HepG2 (cell line): ENCODE results near the gene PREP. TPM values are rescaled to one million over a fixed set of nuclear protein-coding genes. Genes with fewer than 3 reads are reported as not detected.

Source experiments
- ATAC-seq: fragments of 200-7000 bp; cut with Tn5 transposase; 3 replicates; pipeline ENCODE4 v1.9.1; 2020; ENCODE audit warnings: mild to moderate bottlenecking, moderate library complexity
- BruUV-seq: library from RNA; stranded (reverse); fragments of 400-500 nt; replicated peaks from 2 replicates; lab custom pipeline; 2021; lab: Mats Ljungman, UMichigan
- CTCF ChIA-PET: fragments of 300-600 bp; formaldehyde crosslinking; extraction: SDS; loops from one replicate; lab custom pipeline; 2021; ENCODE audit warnings: low total read pairs, inconsistent platforms, low intra/inter-chr PET ratio; lab: Yijun Ruan, JAX
- POLR2A ChIA-PET: fragments of 350-600 bp; sonication (Branson Sonifier 250); formaldehyde crosslinking; loops from one replicate; lab custom pipeline; 2020; ENCODE audit warnings: antibody characterized with exemption, inconsistent platforms; lab: Yijun Ruan, JAX
- DNase-seq: peaks from one replicate; pipeline ENCODE4 v3.0.0-alpha.2; 2015; ENCODE audit warnings: low spot score
- FAIRE-seq: peaks from 3 replicates; lab custom pipeline; 2011; peaks lifted over from hg19 to GRCh38; lab: Jason Lieb, UNC
- H2AFZ ChIP-seq: one replicate; pipeline ENCODE4 v1.6.1; 2011; ENCODE audit warnings: low read length, inconsistent platforms
- H3K27ac ChIP-seq: fragments of 300-600 bp; 3 replicates; pipeline ENCODE4 v1.8.0; 2011; ENCODE audit warnings: mixed run types, mild to moderate bottlenecking, mixed read lengths, low read length, inconsistent platforms; ENCODE audit not compliant: insufficient read depth; ENCODE audit errors: extremely low read length
- H3K27me3 ChIP-seq, 2 experiments: fragments of 200-600 bp in 1 of 2; 2 replicates in 1 of 2; 3 replicates in 1 of 2; pipeline versions ENCODE4 v1.6.0 to v1.8.0; 2011; ENCODE audit warnings: low read length in 2 of 2, mild to moderate bottlenecking in 2 of 2, moderate library complexity in 2 of 2, inconsistent platforms in 1 of 2; ENCODE audit not compliant: insufficient read depth in 2 of 2, control insufficient read depth in 1 of 2
- H3K36me3 ChIP-seq, 2 experiments: fragments of 200-600 bp in 1 of 2; replicated peaks in 1 of 2; 2 replicates in 1 of 2; 3 replicates in 1 of 2; pipeline versions ENCODE4 v1.5.1 to v1.8.0; 2011; ENCODE audit warnings: low read length in 2 of 2, inconsistent platforms in 1 of 2; ENCODE audit not compliant: insufficient read depth in 2 of 2, control insufficient read depth in 1 of 2
- H3K4me1 ChIP-seq: 2 replicates; pipeline ENCODE4 v1.5.1; 2012; ENCODE audit warnings: low read length, inconsistent platforms; ENCODE audit not compliant: insufficient read depth
- H3K4me2 ChIP-seq: 2 replicates; pipeline ENCODE4 v1.6.0; 2011; ENCODE audit warnings: low read depth, low read length, inconsistent platforms
- H3K4me3 ChIP-seq, 3 experiments: fragments of 200-600 bp in 1 of 3; sonication (generic), shearing (Covaris generic) in 1 of 3; replicated peaks in 1 of 3; 2 replicates each; pipeline ENCODE4 v1.5.1; 2011 to 2016; ENCODE audit warnings: low read length in 3 of 3, inconsistent platforms in 2 of 3, low read depth in 2 of 3, mild to moderate bottlenecking in 2 of 3, control low read depth in 1 of 3, mixed read lengths in 1 of 3; ENCODE audit not compliant: insufficient read depth in 1 of 3
- H3K79me2 ChIP-seq: one replicate; pipeline ENCODE4 v1.6.1; 2011; ENCODE audit warnings: low read length, inconsistent platforms; ENCODE audit not compliant: insufficient read depth
- H3K9ac ChIP-seq: 2 replicates; pipeline ENCODE4 v1.6.0; 2011; ENCODE audit warnings: mild to moderate bottlenecking, low read depth, low read length, inconsistent platforms; ENCODE audit not compliant: insufficient read depth
- H3K9me3 ChIP-seq: 2 replicates; pipeline ENCODE4 v1.5.1; 2012; ENCODE audit warnings: mild to moderate bottlenecking, low read length
- H4K20me1 ChIP-seq: 2 replicates; pipeline ENCODE4 v1.6.0; 2011; ENCODE audit warnings: inconsistent platforms, mild to moderate bottlenecking, low read length, moderate library complexity; ENCODE audit not compliant: insufficient read depth
- ATM ChIP-seq: fragments of 450-650 bp; IDR thresholded peaks from 2 replicates; pipeline ENCODE4 v1.7.1; 2017; ENCODE audit warnings: mild to moderate bottlenecking, borderline replicate concordance
- DR1 ChIP-seq: sonication (generic); formaldehyde crosslinking; IDR thresholded peaks from 2 replicates; pipeline ENCODE4 v1.8.0; 2021; ENCODE audit warnings: mild to moderate bottlenecking, missing genetic modification reagents, inconsistent platforms
- GPBP1L1 ChIP-seq: sonication (generic); formaldehyde crosslinking; IDR thresholded peaks from 2 replicates; pipeline ENCODE4 v1.5.0; 2020; ENCODE audit warnings: mild to moderate bottlenecking, missing genetic modification reagents
- HNRNPUL1 ChIP-seq: fragments of 200-400 bp; formaldehyde crosslinking; IDR thresholded peaks from 2 replicates; pipeline ENCODE4 v1.6.1; 2017; ENCODE audit warnings: low read depth, mild to moderate bottlenecking, low read length, moderate library complexity
- NR1H2 ChIP-seq: sonication (generic); formaldehyde crosslinking; IDR thresholded peaks from 2 replicates; pipeline ENCODE4 v1.8.1; 2022; ENCODE audit warnings: low read depth, missing genetic modification reagents, borderline replicate concordance
- PAXIP1 ChIP-seq: sonication (generic); formaldehyde crosslinking; conservative IDR thresholded peaks from 2 replicates; pipeline ENCODE4 v1.4.0; 2020; ENCODE audit warnings: mild to moderate bottlenecking, missing genetic modification reagents, moderate library complexity
- POGK ChIP-seq: sonication (generic); formaldehyde crosslinking; conservative IDR thresholded peaks from 2 replicates; pipeline ENCODE4 v1.8.0; 2022; ENCODE audit warnings: mild to moderate bottlenecking, moderate library complexity, missing genetic modification reagents
- SMAD1 ChIP-seq: sonication (generic); formaldehyde crosslinking; IDR thresholded peaks from 2 replicates; pipeline ENCODE4 v1.4.0; 2020; ENCODE audit warnings: missing genetic modification reagents, low read depth, mild to moderate bottlenecking, borderline replicate concordance
- SNAPC2 ChIP-seq: sonication (generic); formaldehyde crosslinking; IDR thresholded peaks from 2 replicates; pipeline ENCODE4 v1.8.1; 2022; ENCODE audit warnings: mild to moderate bottlenecking, missing genetic modification reagents
- TARDBP ChIP-seq: sonication (generic); formaldehyde crosslinking; IDR thresholded peaks from 2 replicates; pipeline ENCODE4 v1.8.0; 2022; ENCODE audit warnings: mild to moderate bottlenecking, missing genetic modification reagents
- ZNF235 ChIP-seq: sonication (generic); formaldehyde crosslinking; IDR thresholded peaks from 2 replicates; pipeline ENCODE4 v1.8.1; 2023; ENCODE audit warnings: mild to moderate bottlenecking, missing genetic modification reagents, borderline replicate concordance
- ZNF329 ChIP-seq: sonication (generic); formaldehyde crosslinking; IDR thresholded peaks from 2 replicates; pipeline ENCODE4 v1.9.0; 2021; ENCODE audit warnings: low read depth, mild to moderate bottlenecking, missing genetic modification reagents
- ZNF337 ChIP-seq: sonication (generic); formaldehyde crosslinking; IDR thresholded peaks from 2 replicates; pipeline ENCODE4 v1.5.1; 2020; ENCODE audit warnings: missing genetic modification reagents, low read depth, mild to moderate bottlenecking, borderline replicate concordance
- ZNF773 ChIP-seq: sonication (generic); formaldehyde crosslinking; IDR thresholded peaks from 2 replicates; pipeline ENCODE4 v1.4.0; 2020; ENCODE audit warnings: missing genetic modification reagents, borderline replicate concordance
- WGBS: methylation state at CpG from one replicate; pipeline ENCODE4 v1.1.6; 2017; ENCODE audit warnings: low lambda C conversion rate; 5-methylcytosine and 5-hydroxymethylcytosine counted together
- in situ Hi-C: cut with HindIII; loops from 2 replicates; pipeline ENCODE4 v1.10.0; 2017; ENCODE audit warnings: low pct_unique_long_range_greater_than_20kb; ENCODE audit not compliant: extremely low pct_ligation_motif_present
- intact Hi-C: fragments of 100-400 bp; cut with micrococcal nuclease; formaldehyde crosslinking; loops from one replicate; pipeline ENCODE4 v1.10.0; 2022; ENCODE audit not compliant: unreplicated experiment
- polyA plus RNA-seq, 8 experiments: library from polyadenylated mRNA; depleted of rRNA in 3 of 8; stranded (reverse) in 7 of 8; unstranded in 1 of 8; fragments of >200 nt; fragmentation: Illumina TruSeq in 4 of 8; extraction: Trizol in 4 of 8; gene quantifications; 2 replicates each; pipeline versions ENCODE4 v1.2.1 to v1.2.3, GENCODE V29; 2011 to 2016; ENCODE audit warnings: low read depth in 4 of 8, missing spikeins in 1 of 8, mixed read lengths in 1 of 8; ENCODE audit not compliant: insufficient read depth in 1 of 8
- total RNA-seq, 5 experiments: library from RNA; depleted of rRNA; stranded (reverse); fragments of >200 nt; fragmentation: Illumina TruSeq; extraction: Trizol; gene quantifications; 2 replicates each; pipeline ENCODE4 v1.2.3, GENCODE V29; 2016; ENCODE audit warnings: low read depth in 1 of 5

PREP gene
- total and polyA plus RNA-seq, 2 of the 13 experiments (the other 11 are each of a cell fraction or from before 2014, with no cell fraction given) = 12.6 to 15.9 TPM

- POLR2A ChIA-PET = no interaction called here
- BruUV-seq = no TSS peak
Measured at GRCh38 chr6:105304366-105304765, 98.5 kb downstream of the PREP start.

More at GRCh38 chr6:105304366-105304765, 98.5 kb downstream of the PREP start:
- no peak overlapping the region for H3K9ac ChIP-seq
- H3K4me2 ChIP-seq = no peak overlapping the region
- H3K36me3 ChIP-seq = peaks cover 0 to 15% of the 10 kb centered on the region in 2 experiments; a peak in 2 of 5 replicates
- no peaks in the 10 kb centered on the region; a peak in 1 of 5 replicates for H3K27me3 ChIP-seq
- TF ChIP-seq TARDBP (CRISPR knock-in tag) = no peak
- TF ChIP-seq SNAPC2 (CRISPR knock-in tag) = no peak
- TF ChIP-seq PAXIP1 = no peak
- no peak for TF ChIP-seq ZNF337 (CRISPR knock-in tag)
- no peak for TF ChIP-seq SMAD1 (CRISPR knock-in tag)
- TF ChIP-seq ZNF773 (CRISPR knock-in tag) = no peak
- no peak for TF ChIP-seq NR1H2
- no peak for TF ChIP-seq ZNF329 (CRISPR knock-in tag)
- no peak for TF ChIP-seq POGK (CRISPR knock-in tag)
- TF ChIP-seq GPBP1L1 (CRISPR knock-in tag) = no peak
- TF ChIP-seq ATM = no peak
- TF ChIP-seq DR1 (CRISPR knock-in tag) = no peak
- TF ChIP-seq HNRNPUL1 = no peak
- no peak for TF ChIP-seq ZNF235 (CRISPR knock-in tag)
- DNase-seq = no peak
- H3K79me2 ChIP-seq = no peaks in the 10 kb centered on the region
- no peaks in the 10 kb centered on the region for H3K4me1 ChIP-seq
- 97% methylated on average over 3 of the region's 3 CpGs for WGBS
- in situ Hi-C loops = no loop called here
- ATAC-seq = no peak
- H4K20me1 ChIP-seq = no peaks in the 10 kb centered on the region
- CTCF ChIA-PET = no interaction called here
- no peak for FAIRE-seq
- H3K27ac ChIP-seq = no peak overlapping the region
- no peaks in the 10 kb centered on the region for H3K9me3 ChIP-seq
- H3K4me3 ChIP-seq = no peak overlapping the region
- intact Hi-C loops = no loop called here
- H2AFZ ChIP-seq = no peak overlapping the region
